A549 (cell line): ENCODE results near the gene NR4A1.

Experiments
- BHLHE40 ChIP-seq: IDR thresholded peaks from 2 replicates; pipeline ENCODE4 v1.6.1; 2012; ENCODE audit warnings: low read depth, low read length, inconsistent platforms
- CBX8 ChIP-seq: fragments of 200-600 bp; sonication (generic); IDR thresholded peaks from 2 replicates; pipeline ENCODE4 v1.6.1; 2016
- CTCF ChIP-seq: fragments of >200 bp; sonication (Bioruptor Twin); formaldehyde crosslinking; IDR thresholded peaks from 3 replicates; pipeline ENCODE4 v1.5.1; 2016
- EP300 ChIP-seq, 2 experiments: fragments of >200 bp; sonication (Bioruptor Twin); formaldehyde crosslinking; IDR thresholded peaks; 2 replicates in 1 of 2; 3 replicates in 1 of 2; pipeline ENCODE4 v1.6.1; 2016 to 2017
- JUN ChIP-seq, 2 experiments: fragments of >200 bp; sonication (Bioruptor Twin); formaldehyde crosslinking; IDR thresholded peaks; 2 replicates in 1 of 2; 3 replicates in 1 of 2; pipeline ENCODE4 v1.6.1; 2016 to 2017
- MAFK ChIP-seq: fragments of 450-650 bp; IDR thresholded peaks from 2 replicates; pipeline ENCODE4 v1.6.1; 2014; ENCODE audit not compliant: partially characterized antibody
- MYC ChIP-seq: IDR thresholded peaks from 2 replicates; pipeline ENCODE4 v1.6.1; 2012; ENCODE audit warnings: mild to moderate bottlenecking, inconsistent platforms, low read length, improper control_type of control experiment, borderline replicate concordance
- POLR2A ChIP-seq: IDR thresholded peaks from 2 replicates; pipeline ENCODE4 v1.6.1; 2012; ENCODE audit warnings: mild to moderate bottlenecking, low read length
- REST ChIP-seq: fragments of 200-600 bp; sonication (generic); IDR thresholded peaks from 2 replicates; pipeline ENCODE4 v1.6.1; 2016; ENCODE audit warnings: antibody characterized with exemption, mild to moderate bottlenecking, moderate library complexity
- SMC3 ChIP-seq: fragments of >200 bp; sonication (Bioruptor Twin); formaldehyde crosslinking; IDR thresholded peaks from 3 replicates; pipeline ENCODE4 v1.6.1; 2018; ENCODE audit warnings: inconsistent platforms
- ZFP36 ChIP-seq: fragments of 450-650 bp; IDR thresholded peaks from 2 replicates; pipeline ENCODE4 v1.6.1; 2014; ENCODE audit warnings: borderline replicate concordance; ENCODE audit not compliant: partially characterized antibody

- TF ChIP-seq CTCF, result no peak
- TF ChIP-seq MAFK, result no peak
- TF ChIP-seq JUN (IDR thresholded peaks at IDR 0.05), result no peak
- no peak for TF ChIP-seq EP300 (IDR thresholded peaks at IDR 0.05)
- TF ChIP-seq MYC, result no peak
- no peak for TF ChIP-seq BHLHE40
- no peak for TF ChIP-seq SMC3
- TF ChIP-seq ZFP36, result no peak
- TF ChIP-seq CBX8, result no peak
- TF ChIP-seq POLR2A, result no peak
- TF ChIP-seq REST, result peak; percentile 68
Measured at GRCh38 chr12:52078276-52078675, 27.0 kb downstream of the NR4A1 start.
